ENCODE measurements around the gene TFEB. TPM values are rescaled to one million over a fixed set of nuclear protein-coding genes. Genes with fewer than 3 reads are reported as not detected.

TFEB gene
- total and polyA plus RNA-seq, 2 donors (not counting 3 experiments of a cell fraction or from before 2014, with no cell fraction given) = 4.9 to 6.6 TPM

DNA sequence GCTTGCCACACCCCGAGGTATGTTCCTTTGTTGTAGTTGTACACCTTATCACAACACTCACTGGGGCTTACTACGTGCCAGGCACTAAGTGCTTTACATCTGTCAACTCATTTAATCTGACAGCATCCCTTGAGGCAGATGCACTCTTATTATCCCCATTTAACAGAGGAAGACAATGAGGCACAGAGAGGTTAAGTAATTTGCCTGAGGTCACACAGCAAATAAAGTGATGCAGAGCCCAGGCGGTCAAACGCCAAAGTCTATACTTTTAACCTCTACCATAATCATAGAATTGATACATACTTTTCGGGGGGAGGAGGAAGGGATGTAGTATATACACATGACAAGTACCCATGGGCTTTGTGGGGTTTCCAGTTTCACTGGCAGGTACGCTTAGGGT, 59.4 kb downstream of the TFEB start:
- peaks cover 0 to 7% of the 10 kb centered on the region in 2 experiments for H3K27me3 ChIP-seq (ENCODE audit: control insufficient read depth in 2 of 2, insufficient read depth in 2 of 2, low read length in 2 of 2)
- intact Hi-C loops (cut with micrococcal nuclease) (no loop called here), dilution Hi-C loops (cut with MboI; ENCODE audit: extremely low pct_ligation_motif_present, low sequenced_read_pairs) (no loop called here)
- BruUV-seq (replicated peaks) = no TSS peak
- H3K4me2 ChIP-seq (ENCODE audit: insufficient read depth, low read length) = no peak overlapping the region
- no peak overlapping the region for H3K9ac ChIP-seq (replicated peaks; ENCODE audit: extremely low read depth, insufficient read depth, low read length)
- FAIRE-seq = no peak
- POLR2A ChIA-PET = no interaction called here
- DNase-seq (ENCODE audit: low read depth, low spot score) = no peak
- H3K36me3 ChIP-seq (ENCODE audit: control insufficient read depth in 2 of 2, extremely low read depth in 1 of 2, insufficient read depth in 2 of 2, low read length in 2 of 2) = no peaks in the 10 kb centered on the region
- H3K4me1 ChIP-seq (ENCODE audit: control insufficient read depth, extremely low read depth, insufficient read depth, low read length) = no peaks in the 10 kb centered on the region
- CTCF ChIA-PET = interaction anchor here (1.2 to 1.5 kb wide), 2 partner anchors 13 to 73 kb away, joined by 3 to 10 read pairs; no protein-coding TSS in a partner anchor
- H4K20me1 ChIP-seq (replicated peaks; ENCODE audit: control insufficient read depth, extremely low read depth, insufficient read depth, low read length) = no peaks in the 10 kb centered on the region
- TF ChIP-seq MYC (IDR thresholded peaks at IDR 0.05; ENCODE audit: low read depth, low read length) (no peak), POLR2A (IDR thresholded peaks at IDR 0.05; ENCODE audit: low read depth, low read length) (no peak), JUN (IDR thresholded peaks at IDR 0.05; ENCODE audit: borderline replicate concordance, insufficient read depth, insufficient read length, low read depth) (no peak), GATA2 (IDR thresholded peaks at IDR 0.05; ENCODE audit: insufficient read depth, insufficient read length, low read depth, low read length) (no peak), FOS (IDR thresholded peaks at IDR 0.05; ENCODE audit: borderline replicate concordance, insufficient read depth, low read length) (no peak), EZH2 (IDR thresholded peaks at IDR 0.05; ENCODE audit: borderline replicate concordance, low read depth, low read length, severe bottlenecking) (no peak), POLR2AphosphoS5 (IDR thresholded peaks at IDR 0.05; ENCODE audit: insufficient read depth, low read depth, low read length) (no peak)
- TF ChIP-seq, protein P1, sequence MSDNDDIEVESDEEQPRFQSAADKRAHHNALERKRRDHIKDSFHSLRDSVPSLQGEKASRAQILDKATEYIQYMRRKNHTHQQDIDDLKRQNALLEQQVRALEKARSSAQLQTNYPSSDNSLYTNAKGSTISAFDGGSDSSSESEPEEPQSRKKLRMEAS (IDR thresholded peaks at IDR 0.05; ENCODE audit: insufficient read depth, insufficient read length) = no peak
- TF ChIP-seq, protein P2, sequence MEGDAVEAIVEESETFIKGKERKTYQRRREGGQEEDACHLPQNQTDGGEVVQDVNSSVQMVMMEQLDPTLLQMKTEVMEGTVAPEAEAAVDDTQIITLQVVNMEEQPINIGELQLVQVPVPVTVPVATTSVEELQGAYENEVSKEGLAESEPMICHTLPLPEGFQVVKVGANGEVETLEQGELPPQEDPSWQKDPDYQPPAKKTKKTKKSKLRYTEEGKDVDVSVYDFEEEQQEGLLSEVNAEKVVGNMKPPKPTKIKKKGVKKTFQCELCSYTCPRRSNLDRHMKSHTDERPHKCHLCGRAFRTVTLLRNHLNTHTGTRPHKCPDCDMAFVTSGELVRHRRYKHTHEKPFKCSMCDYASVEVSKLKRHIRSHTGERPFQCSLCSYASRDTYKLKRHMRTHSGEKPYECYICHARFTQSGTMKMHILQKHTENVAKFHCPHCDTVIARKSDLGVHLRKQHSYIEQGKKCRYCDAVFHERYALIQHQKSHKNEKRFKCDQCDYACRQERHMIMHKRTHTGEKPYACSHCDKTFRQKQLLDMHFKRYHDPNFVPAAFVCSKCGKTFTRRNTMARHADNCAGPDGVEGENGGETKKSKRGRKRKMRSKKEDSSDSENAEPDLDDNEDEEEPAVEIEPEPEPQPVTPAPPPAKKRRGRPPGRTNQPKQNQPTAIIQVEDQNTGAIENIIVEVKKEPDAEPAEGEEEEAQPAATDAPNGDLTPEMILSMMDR (IDR thresholded peaks at IDR 0.05; ENCODE audit: extremely low read depth in 1 of 2, insufficient read depth in 1 of 2, low read depth in 1 of 2, low read length in 2 of 2) = no peak
- no peaks in the 10 kb centered on the region for H3K79me2 ChIP-seq (ENCODE audit: control insufficient read depth, insufficient read depth, low read length)
- H3K4me3 ChIP-seq (replicated peaks in 1 of 3; ENCODE audit: insufficient read depth in 1 of 3, low read depth in 1 of 3, low read length in 3 of 3) = no peak overlapping the region
- H3K9me1 ChIP-seq (replicated peaks; ENCODE audit: control insufficient read depth, extremely low read depth, insufficient read depth, low read length) = no peaks in the 10 kb centered on the region
- H3K9me3 ChIP-seq (replicated peaks; ENCODE audit: control insufficient read depth, insufficient read depth, low read length) = no peaks in the 10 kb centered on the region
- H3K27ac ChIP-seq (ENCODE audit: insufficient read depth, low read depth, low read length) = no peak overlapping the region
- no peak overlapping the region for H2AFZ ChIP-seq (ENCODE audit: low read depth, low read length)

Measured in endothelial cell of umbilical vein (primary cell).